ENCODE results near the gene BICDL1.

- TF ChIP-seq POLR2A (IDR thresholded peaks at IDR 0.05), result no peak
- no peak for TF ChIP-seq CTCF (IDR thresholded peaks at IDR 0.05)
Measured at GRCh38 chr12:120109570-120110267, 120.7 kb downstream of the BICDL1 start.

Data from vagina (tissue), 2 donors.